Glutamatergic neuron (in vitro differentiated cells): ENCODE data around the gene GRAMD1A. TPM values are rescaled to one million over a fixed set of nuclear protein-coding genes. Genes with fewer than 3 reads are reported as not detected.

Experiments
- DNase-seq: peaks from one replicate; pipeline ENCODE4 v3.0.0; 2022
- H3K27ac Mint-ChIP-seq: one replicate; pipeline ENCODE4 v1.8.0; 2020; ENCODE audit warnings: mild to moderate bottlenecking, mixed read lengths, inconsistent platforms; ENCODE audit not compliant: unreplicated experiment
- H3K27me3 Mint-ChIP-seq: one replicate; pipeline ENCODE4 v1.8.0; 2020; ENCODE audit warnings: mild to moderate bottlenecking, moderate library complexity, mixed read lengths, inconsistent platforms; ENCODE audit not compliant: unreplicated experiment
- H3K36me3 Mint-ChIP-seq: one replicate; pipeline ENCODE4 v1.8.0; 2020; ENCODE audit warnings: mild to moderate bottlenecking, mixed read lengths, inconsistent platforms; ENCODE audit not compliant: unreplicated experiment
- H3K4me1 Mint-ChIP-seq: one replicate; pipeline ENCODE4 v1.8.0; 2020; ENCODE audit warnings: mild to moderate bottlenecking, low read depth, mixed read lengths, inconsistent platforms; ENCODE audit not compliant: unreplicated experiment
- H3K4me3 Mint-ChIP-seq: one replicate; pipeline ENCODE4 v1.8.0; 2020; ENCODE audit warnings: mild to moderate bottlenecking, mixed read lengths, inconsistent platforms; ENCODE audit not compliant: unreplicated experiment
- H3K9me3 Mint-ChIP-seq: one replicate; pipeline ENCODE4 v1.8.0; 2020; ENCODE audit warnings: mild to moderate bottlenecking, moderate library complexity, mixed read lengths, inconsistent platforms; ENCODE audit not compliant: unreplicated experiment
- long read RNA-seq: library from polyadenylated mRNA; unstranded; transcript quantifications from one replicate; pipeline ENCODE4 v2.0.0, GENCODE V29; 2020; ENCODE audit not compliant: unreplicated experiment
- total RNA-seq: library from RNA; stranded (reverse); fragmentation: NEBNext Ultra II Directional; extraction: Animal tissue kit (Norgen Biotek cat#: 25700); gene quantifications from one replicate; pipeline ENCODE4 v1.2.1, GENCODE V29; 2021; ENCODE audit not compliant: unreplicated experiment
- TF ChIP-seq, protein P1 (sequence below): fragments of 200-600 bp; sonication (generic); IDR thresholded peaks from one replicate; pipeline ENCODE4 v1.5.0; 2021; ENCODE audit not compliant: partially characterized antibody, unreplicated experiment

Gene GRAMD1A
- 220 TPM for total RNA-seq
- long read RNA-seq, partial matches to known transcripts, result 8 of 27 reads
- long read RNA-seq, other reads (novel, unspliced or antisense), result 17 of 27 reads

DNA sequence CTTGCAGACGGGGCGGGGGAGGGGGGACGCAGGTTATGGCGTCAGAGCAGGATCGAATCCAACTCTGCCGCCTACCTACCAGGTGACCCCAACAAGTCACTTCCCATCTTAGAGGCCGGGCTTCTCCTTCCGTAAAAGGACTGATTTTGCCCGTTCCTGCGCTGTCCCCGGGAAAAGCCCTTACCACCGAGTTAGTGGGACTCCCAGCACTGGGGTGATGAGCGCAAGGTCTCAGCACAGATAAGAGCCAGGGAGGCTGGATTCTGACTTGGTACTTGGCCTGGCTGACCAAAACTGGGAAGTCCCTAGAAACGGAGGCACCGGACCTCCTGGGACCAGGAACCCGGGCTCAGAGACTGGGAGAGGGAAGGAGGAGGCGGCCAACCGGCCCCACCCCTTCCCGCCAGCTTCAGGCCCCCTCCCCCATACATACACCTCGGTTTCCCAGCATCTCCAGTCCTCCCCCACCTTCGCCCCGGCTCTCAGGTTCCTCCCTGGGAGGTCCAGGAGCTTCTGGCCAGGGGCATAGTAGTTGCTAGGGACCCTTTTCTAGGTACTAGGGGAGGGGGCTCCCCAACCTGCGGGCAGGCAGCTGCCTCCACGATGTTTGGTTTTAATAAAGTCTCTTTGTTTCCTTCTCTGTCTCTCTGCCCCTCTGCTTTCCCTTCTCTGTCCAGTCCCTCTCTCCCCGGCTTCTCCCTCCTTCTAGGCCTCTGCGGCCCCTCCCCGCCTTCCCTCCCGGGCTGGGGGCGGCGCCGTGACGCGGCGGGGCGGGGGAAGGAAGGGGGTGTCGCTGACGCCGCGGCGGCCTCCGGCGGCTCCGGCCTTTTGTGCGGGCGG lies at the start of gene GRAMD1A:
GRAMD1A (plus strand) TSS at position 826 of the 840 bp plus-strand sequence. CDS start 156 bp downstream, outside the sequence.
- TF ChIP-seq, protein P1, sequence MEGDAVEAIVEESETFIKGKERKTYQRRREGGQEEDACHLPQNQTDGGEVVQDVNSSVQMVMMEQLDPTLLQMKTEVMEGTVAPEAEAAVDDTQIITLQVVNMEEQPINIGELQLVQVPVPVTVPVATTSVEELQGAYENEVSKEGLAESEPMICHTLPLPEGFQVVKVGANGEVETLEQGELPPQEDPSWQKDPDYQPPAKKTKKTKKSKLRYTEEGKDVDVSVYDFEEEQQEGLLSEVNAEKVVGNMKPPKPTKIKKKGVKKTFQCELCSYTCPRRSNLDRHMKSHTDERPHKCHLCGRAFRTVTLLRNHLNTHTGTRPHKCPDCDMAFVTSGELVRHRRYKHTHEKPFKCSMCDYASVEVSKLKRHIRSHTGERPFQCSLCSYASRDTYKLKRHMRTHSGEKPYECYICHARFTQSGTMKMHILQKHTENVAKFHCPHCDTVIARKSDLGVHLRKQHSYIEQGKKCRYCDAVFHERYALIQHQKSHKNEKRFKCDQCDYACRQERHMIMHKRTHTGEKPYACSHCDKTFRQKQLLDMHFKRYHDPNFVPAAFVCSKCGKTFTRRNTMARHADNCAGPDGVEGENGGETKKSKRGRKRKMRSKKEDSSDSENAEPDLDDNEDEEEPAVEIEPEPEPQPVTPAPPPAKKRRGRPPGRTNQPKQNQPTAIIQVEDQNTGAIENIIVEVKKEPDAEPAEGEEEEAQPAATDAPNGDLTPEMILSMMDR, result no peak
- H3K27me3 Mint-ChIP-seq, result peaks cover 22% of the 10 kb centered on the region
- H3K4me1 Mint-ChIP-seq, result peaks cover 28% of the 10 kb centered on the region
- peak within 1 kb of the TSS; percentile 99 for H3K27ac Mint-ChIP-seq
- peak within 1 kb of the TSS; percentile 97 for H3K4me3 Mint-ChIP-seq
- DNase-seq, result peak; percentile 89
- peaks cover 5% of the 10 kb centered on the region for H3K36me3 Mint-ChIP-seq
- peaks cover 19% of the 10 kb centered on the region for H3K9me3 Mint-ChIP-seq

DNA sequence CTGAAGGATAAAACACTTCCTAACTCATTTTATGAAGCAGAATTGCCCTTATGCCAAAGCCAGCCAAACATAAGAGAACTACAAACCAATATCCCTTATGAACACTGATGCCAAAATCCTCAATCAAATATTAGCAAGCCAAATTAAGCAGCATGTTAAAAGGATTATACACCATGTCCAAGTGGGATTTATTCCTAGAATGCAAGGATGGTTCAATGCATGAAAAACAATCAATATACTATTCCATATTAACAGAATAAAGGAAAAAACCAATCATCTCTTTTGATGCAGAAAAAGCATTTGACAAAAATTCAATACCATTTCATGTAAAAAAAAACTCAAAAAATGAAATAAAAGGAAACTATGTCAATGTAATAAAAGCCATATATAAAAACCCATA lies 47.0 kb upstream of the GRAMD1A start:
- Mint-ChIP-seq H3K27me3 (peaks cover 1% of the 10 kb centered on the region), H3K4me3 (no peak overlapping the region), H3K9me3 (peaks cover 4% of the 10 kb centered on the region), H3K36me3 (peaks cover 25% of the 10 kb centered on the region), H3K27ac (no peak overlapping the region), H3K4me1 (no peaks in the 10 kb centered on the region)
- TF ChIP-seq, protein P1, result no peak
- no peak for DNase-seq

GRCh38 chr19:34957830-34958751 lies 42.0 kb upstream of the GRAMD1A start:
- Mint-ChIP-seq H3K27me3 (peaks cover 6% of the 10 kb centered on the region), H3K9me3 (peaks cover 18% of the 10 kb centered on the region), H3K36me3 (peaks cover 48% of the 10 kb centered on the region), H3K27ac (no peak overlapping the region), H3K4me1 (peaks cover 2% of the 10 kb centered on the region), H3K4me3 (no peak overlapping the region)
- TF ChIP-seq, protein P1, result no peak
- DNase-seq, result no peak

GRCh38 chr19:34959021-34959420 lies 41.1 kb upstream of the GRAMD1A start:
- Mint-ChIP-seq H3K4me1 (peaks cover 2% of the 10 kb centered on the region), H3K4me3 (no peak overlapping the region), H3K36me3 (peaks cover 43% of the 10 kb centered on the region), H3K9me3 (peaks cover 20% of the 10 kb centered on the region), H3K27me3 (peaks cover 6% of the 10 kb centered on the region), H3K27ac (no peak overlapping the region)
- TF ChIP-seq, protein P1, result no peak
- no peak for DNase-seq
